Stimulated activated CD8-positive, alpha-beta memory T cell treated with anti-CD3 and anti-CD28 coated beads, Interleukin-7, amount 100 ng/mL, for 1 hour (primary cell): ENCODE data around the gene CHN2.

ENCODE experiments used
- DNase-seq, 2 donors: peaks; one replicate each; pipeline ENCODE4 v3.0.0-alpha.2; 2020; ENCODE audit warnings: low read depth in 2 of 2

Gene CHN2

GRCh38 chr7:29194594-29195427 lies at the start of gene CHN2:
TSS of gene CHN2 (plus strand) at chr7:29194775.
- DNase-seq = peak in 1 of 2 donors; percentile 27

GRCh38 chr7:29145553-29146056 lies 49.0 kb upstream of the CHN2 start:
- no peak for DNase-seq

- no peak for DNase-seq
Observed at GRCh38 chr7:29146057-29146706, 48.4 kb upstream of the CHN2 start, which contains the start of gene CPVL. TSS of gene CPVL (minus strand) at chr7:29146537. CDS start at chr7:29121061, 25,476 bp downstream.

GRCh38 chr7:29146888-29147609 lies 47.5 kb upstream of the CHN2 start:
- DNase-seq = no peak

GRCh38 chr7:29147821-29148220 lies 46.8 kb upstream of the CHN2 start:
- DNase-seq = no peak

GRCh38 chr7:29149036-29149435 lies 45.5 kb upstream of the CHN2 start:
- DNase-seq = no peak

GRCh38 chr7:29150856-29151255 lies 43.7 kb upstream of the CHN2 start:
- DNase-seq = no peak

GRCh38 chr7:29154076-29154475 lies 40.5 kb upstream of the CHN2 start:
- no peak for DNase-seq

- no peak for DNase-seq
Observed at GRCh38 chr7:29156907-29157452, 37.6 kb upstream of the CHN2 start.

GRCh38 chr7:29158795-29159423 lies 35.7 kb upstream of the CHN2 start:
- DNase-seq = no peak

- no peak for DNase-seq
Observed at GRCh38 chr7:29160080-29160479, 34.5 kb upstream of the CHN2 start.

GRCh38 chr7:29161231-29161630 lies 33.3 kb upstream of the CHN2 start:
- no peak for DNase-seq

- DNase-seq = no peak
Observed at GRCh38 chr7:29162577-29162976, 32.0 kb upstream of the CHN2 start.

GRCh38 chr7:29163854-29164253 lies 30.7 kb upstream of the CHN2 start:
- DNase-seq = no peak

- DNase-seq = no peak
Observed at GRCh38 chr7:29167721-29168120, 26.9 kb upstream of the CHN2 start.

- no peak for DNase-seq
Observed at GRCh38 chr7:29170781-29171180, 23.8 kb upstream of the CHN2 start.

GRCh38 chr7:29173458-29173857 lies 21.1 kb upstream of the CHN2 start:
- DNase-seq = no peak

GRCh38 chr7:29177963-29178600 lies 16.5 kb upstream of the CHN2 start:
- DNase-seq = no peak

- DNase-seq = no peak
Observed at GRCh38 chr7:29179115-29179514, 15.5 kb upstream of the CHN2 start.

- no peak for DNase-seq
Observed at GRCh38 chr7:29184599-29184998, 10.0 kb upstream of the CHN2 start.

GRCh38 chr7:29185613-29186012 lies 9.0 kb upstream of the CHN2 start:
- DNase-seq = no peak
